Activated B cell treated with CpG ODN at 0.5 μM for 24 hours (primary cell): ENCODE measurements around the gene NFKB1. TPM values are rescaled to one million over a fixed set of nuclear protein-coding genes. Genes with fewer than 3 reads are reported as not detected.

ENCODE experiments used
- ATAC-seq: fragments of 200-7000 bp; cut with Tn5 transposase; one replicate; pipeline ENCODE4 v1.10.0; 2021; ENCODE audit warnings: low read depth, mild to moderate bottlenecking, moderate library complexity
- CTCF ChIA-PET: fragments of 350-600 bp; sonication (Branson Sonifier 250); formaldehyde crosslinking; loops from one replicate; lab custom pipeline; 2021; ENCODE audit warnings: antibody characterized with exemption; lab: Charles Lee
- POLR2A ChIA-PET: fragments of 350-600 bp; sonication (Branson Sonifier 250); formaldehyde crosslinking; loops from one replicate; lab custom pipeline; 2021; ENCODE audit warnings: antibody characterized with exemption; lab: Charles Lee
- DNase-seq: peaks from one replicate; pipeline ENCODE4 v3.0.0; 2022
- H3K27ac Mint-ChIP-seq: one replicate; pipeline ENCODE4 v1.8.0; 2020; ENCODE audit warnings: mixed read lengths
- H3K27me3 Mint-ChIP-seq: one replicate; pipeline ENCODE4 v1.8.0; 2021; ENCODE audit warnings: mixed read lengths
- H3K36me3 Mint-ChIP-seq: one replicate; pipeline ENCODE4 v1.8.0; 2021; ENCODE audit warnings: low read depth, mixed read lengths
- H3K4me1 Mint-ChIP-seq: one replicate; pipeline ENCODE4 v1.8.0; 2021; ENCODE audit warnings: mixed read lengths
- H3K4me3 Mint-ChIP-seq: one replicate; pipeline ENCODE4 v1.8.0; 2020; ENCODE audit warnings: mild to moderate bottlenecking, mixed read lengths
- H3K9me3 Mint-ChIP-seq: one replicate; pipeline ENCODE4 v1.8.0; 2020; ENCODE audit warnings: mixed read lengths
- CTCF ChIP-seq: fragments of 200-600 bp; IDR thresholded peaks from one replicate; pipeline ENCODE4 v1.8.0; 2022; ENCODE audit warnings: antibody characterized with exemption, mild to moderate bottlenecking
- intact Hi-C: fragments of 100-400 bp; cut with micrococcal nuclease; formaldehyde crosslinking; loops from one replicate; pipeline ENCODE4 v1.15.1; 2024
- total RNA-seq: library from RNA; stranded (reverse); gene quantifications from 2 replicates; pipeline ENCODE4 v1.2.3, GENCODE V29; 2022

Gene NFKB1
- total RNA-seq, 1 donor from 2014 or later = 308 TPM

GRCh38 chr4:102599455-102599854 lies 98.3 kb downstream of the NFKB1 start:
- no peaks in the 10 kb centered on the region for H3K9me3 Mint-ChIP-seq
- no peaks in the 10 kb centered on the region for H3K27me3 Mint-ChIP-seq
- ATAC-seq (no peak), DNase-seq (no peak)
- TF ChIP-seq CTCF = no peak
- intact Hi-C loops = loop anchor here (1.0 to 2.0 kb wide), 2 partner anchors 17 to 35 kb away; no protein-coding TSS in a partner anchor
- peak overlapping the region; percentile 78 for H3K27ac Mint-ChIP-seq
- peak overlapping the region; percentile 6 for H3K4me3 Mint-ChIP-seq
- ChIA-PET CTCF (interaction anchor here (1.0 kb wide), 1 partner anchor 26 kb away, joined by 3 read pairs; no protein-coding TSS in a partner anchor), POLR2A (interaction anchor here (1.9 kb wide), 1 partner anchor 98 kb away, joined by 9 read pairs; the partner anchor contains the start of gene NFKB1)
- H3K4me1 Mint-ChIP-seq = peaks cover 27% of the 10 kb centered on the region
- H3K36me3 Mint-ChIP-seq = peaks cover 88% of the 10 kb centered on the region

GRCh38 chr4:102599886-102600285 lies 98.7 kb downstream of the NFKB1 start:
- Mint-ChIP-seq H3K27ac (peak overlapping the region; percentile 56), H3K4me1 (peaks cover 27% of the 10 kb centered on the region), H3K4me3 (no peak overlapping the region), H3K36me3 (peaks cover 88% of the 10 kb centered on the region), H3K27me3 (no peaks in the 10 kb centered on the region), H3K9me3 (no peaks in the 10 kb centered on the region)
- ATAC-seq (no peak), DNase-seq (no peak)
- ChIA-PET POLR2A (interaction anchor here (1.9 kb wide), 1 partner anchor 98 kb away, joined by 9 read pairs; the partner anchor contains the start of gene NFKB1), CTCF (interaction anchor here (1.0 kb wide), 1 partner anchor 26 kb away, joined by 3 read pairs; no protein-coding TSS in a partner anchor)
- intact Hi-C loops = loop anchor here (1.0 to 2.0 kb wide), 2 partner anchors 17 to 36 kb away; no protein-coding TSS in a partner anchor
- no peak for TF ChIP-seq CTCF

GRCh38 chr4:102600689-102601088 lies 99.5 kb downstream of the NFKB1 start:
- Mint-ChIP-seq H3K9me3 (no peaks in the 10 kb centered on the region), H3K36me3 (peaks cover 88% of the 10 kb centered on the region), H3K27me3 (no peaks in the 10 kb centered on the region), H3K4me3 (no peak overlapping the region), H3K4me1 (peaks cover 27% of the 10 kb centered on the region), H3K27ac (no peak overlapping the region)
- no peak for TF ChIP-seq CTCF
- intact Hi-C loops = no loop called here
- ChIA-PET CTCF (no interaction called here), POLR2A (no interaction called here)
- ATAC-seq = no peak
- DNase-seq = no peak

- Mint-ChIP-seq H3K4me3 (no peak overlapping the region), H3K36me3 (peaks cover 84% of the 10 kb centered on the region), H3K9me3 (no peaks in the 10 kb centered on the region), H3K27ac (no peak overlapping the region), H3K4me1 (peaks cover 27% of the 10 kb centered on the region), H3K27me3 (no peaks in the 10 kb centered on the region)
- no peak for TF ChIP-seq CTCF
- DNase-seq (no peak), ATAC-seq (no peak)
- ChIA-PET CTCF (no interaction called here), POLR2A (no interaction called here)
- intact Hi-C loops = no loop called here
These were observed 100.5 kb downstream of the NFKB1 start for GRCh38 chr4:102601586-102602227.

- H3K27me3 Mint-ChIP-seq = no peaks in the 10 kb centered on the region
- CTCF ChIA-PET = no interaction called here
- ATAC-seq = no peak
These were observed 103.2 kb downstream of the NFKB1 start for GRCh38 chr4:102604222-102604940.

More at GRCh38 chr4:102604222-102604940, 103.2 kb downstream of the NFKB1 start:
- intact Hi-C loops = loop anchor here (2.0 kb wide), 1 partner anchor 18 kb away; no protein-coding TSS in a partner anchor
- Mint-ChIP-seq H3K36me3 (peaks cover 85% of the 10 kb centered on the region), H3K4me1 (peaks cover 4% of the 10 kb centered on the region), H3K4me3 (no peak overlapping the region), H3K9me3 (no peaks in the 10 kb centered on the region), H3K27ac (no peak overlapping the region)
- no peak for DNase-seq
- TF ChIP-seq CTCF = no peak
- POLR2A ChIA-PET = no interaction called here
